Measurements from ENCODE around the gene ARHGEF6. TPM values are rescaled to one million over a fixed set of nuclear protein-coding genes. Genes with fewer than 3 reads are reported as not detected.

ARHGEF6 gene
- total RNA-seq, 3 donors from 2014 or later: 43.6 to 120 (median 55.8) TPM

DNA sequence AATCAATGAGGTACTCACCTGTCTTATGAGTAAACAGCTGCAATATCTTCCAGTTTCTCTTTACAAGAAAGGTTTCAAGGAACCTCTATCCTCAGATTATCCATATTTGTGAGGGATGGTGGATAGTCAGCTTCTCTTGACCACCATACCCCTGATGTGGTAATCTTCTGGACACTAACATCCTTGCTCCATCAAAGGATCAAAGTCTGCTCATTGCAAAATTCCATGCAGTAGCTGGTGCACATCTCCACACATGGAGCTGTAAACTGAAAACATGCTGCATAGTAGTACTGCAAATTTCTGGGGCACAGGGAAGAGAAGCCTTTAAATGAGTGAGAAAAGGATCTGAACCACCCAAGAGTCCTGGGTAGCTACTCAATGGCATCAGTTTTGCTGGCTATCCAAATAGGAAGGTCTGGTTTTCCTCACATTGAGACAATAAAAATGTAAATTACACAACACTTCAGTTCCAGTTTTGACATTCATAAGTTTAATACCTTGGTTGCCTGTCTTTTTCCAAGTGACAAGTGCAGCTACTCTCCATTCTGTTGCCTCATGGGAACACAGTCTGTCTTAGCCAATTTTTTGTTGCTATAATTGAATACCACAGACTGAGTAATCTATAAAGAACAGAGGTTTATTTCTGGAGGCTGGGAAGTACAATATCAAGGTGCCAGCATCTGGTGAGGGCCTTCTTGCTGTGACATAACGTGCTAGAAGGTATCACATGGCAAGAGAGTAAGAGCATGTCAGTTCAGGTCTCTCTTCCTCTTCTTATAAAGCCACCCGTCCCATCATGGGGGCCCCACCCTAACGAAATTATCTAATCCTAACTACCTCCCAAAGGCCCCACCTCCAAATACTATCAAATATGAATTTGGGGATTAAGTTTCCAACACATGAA, 34.4 kb upstream of the ARHGEF6 start:
- DNase-seq (ENCODE audit: low spot score in 2 of 2): no peak
- Histone ChIP-seq H3K27me3 (no peaks in the 10 kb centered on the region), H3K4me1 (no peaks in the 10 kb centered on the region), H3K36me3 (no peaks in the 10 kb centered on the region), H3K27ac (no peak overlapping the region), H3K4me3 (no peak overlapping the region), H3K9me3 (no peaks in the 10 kb centered on the region)
- no peak for TF ChIP-seq POLR2A (IDR thresholded peaks at IDR 0.05)
- no peak for TF ChIP-seq CTCF (IDR thresholded peaks at IDR 0.05)
- no peak for TF ChIP-seq POLR2AphosphoS5 (IDR thresholded peaks at IDR 0.05)
- intact Hi-C loops (cut with DNase I; ENCODE audit: low total_unique reads): no loop called here

DNA sequence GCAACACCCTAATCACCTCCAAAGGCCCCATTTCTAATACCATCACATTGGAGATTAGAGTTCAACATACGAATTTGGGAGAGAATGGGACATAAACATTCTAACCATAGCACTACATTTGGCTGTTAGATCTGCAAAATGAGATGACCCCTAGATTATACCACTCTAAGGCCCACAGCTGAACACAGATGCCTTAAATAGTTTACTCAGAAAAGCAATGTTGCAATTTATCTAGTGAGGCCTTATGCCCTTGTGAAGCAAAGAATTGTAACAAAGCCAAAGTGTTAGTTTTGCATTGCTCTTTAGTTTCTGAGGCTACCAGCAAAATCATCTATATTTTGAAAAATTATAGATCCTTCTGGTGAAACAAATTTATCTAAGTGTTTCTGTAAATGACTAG, 31.6 kb upstream of the ARHGEF6 start:
- no peak overlapping the region for H3K4me3 ChIP-seq
- no peaks in the 10 kb centered on the region for H3K9me3 ChIP-seq
- no peaks in the 10 kb centered on the region for H3K36me3 ChIP-seq
- H3K27me3 ChIP-seq: no peaks in the 10 kb centered on the region
- H3K4me1 ChIP-seq: no peaks in the 10 kb centered on the region
- intact Hi-C loops (cut with DNase I; ENCODE audit: low total_unique reads): no loop called here
- DNase-seq (ENCODE audit: low spot score in 2 of 2): no peak
- TF ChIP-seq POLR2A (IDR thresholded peaks at IDR 0.05): no peak
- TF ChIP-seq CTCF (IDR thresholded peaks at IDR 0.05): no peak
- TF ChIP-seq POLR2AphosphoS5 (IDR thresholded peaks at IDR 0.05): no peak
- H3K27ac ChIP-seq: no peak overlapping the region

DNA sequence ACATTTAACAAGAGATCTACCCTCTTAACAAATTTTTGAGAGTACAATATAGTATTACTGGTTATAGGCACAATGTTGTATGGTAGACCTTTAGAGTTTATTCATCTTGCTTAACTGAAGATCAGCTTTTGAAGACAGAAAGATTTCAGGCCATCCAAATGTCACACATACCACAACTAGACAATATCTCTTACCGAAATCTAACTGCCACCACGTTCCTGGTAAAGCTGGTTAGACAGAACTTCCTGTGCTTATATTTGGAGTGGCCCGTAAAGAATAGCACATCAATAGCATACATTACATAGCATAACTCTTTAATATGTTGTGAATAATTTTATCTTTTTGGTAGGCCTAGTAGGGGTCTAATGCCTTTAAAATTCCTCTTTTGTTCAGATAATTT, 29.8 kb upstream of the ARHGEF6 start:
- Histone ChIP-seq H3K9me3 (no peaks in the 10 kb centered on the region), H3K27ac (no peak overlapping the region), H3K4me1 (no peaks in the 10 kb centered on the region), H3K36me3 (no peaks in the 10 kb centered on the region), H3K27me3 (no peaks in the 10 kb centered on the region), H3K4me3 (no peak overlapping the region)
- DNase-seq (ENCODE audit: low spot score in 2 of 2): no peak
- TF ChIP-seq POLR2AphosphoS5 (IDR thresholded peaks at IDR 0.05): no peak
- TF ChIP-seq CTCF (IDR thresholded peaks at IDR 0.05): no peak
- TF ChIP-seq POLR2A (IDR thresholded peaks at IDR 0.05): no peak
- intact Hi-C loops (cut with DNase I; ENCODE audit: low total_unique reads): no loop called here

GRCh38 chrX:136806891-136807410, 26.2 kb upstream of the ARHGEF6 start:
- no peak for DNase-seq (ENCODE audit: low spot score in 2 of 2)
- no peaks in the 10 kb centered on the region for H3K36me3 ChIP-seq
- no peak for TF ChIP-seq CTCF (IDR thresholded peaks at IDR 0.05)
- no peak for TF ChIP-seq POLR2AphosphoS5 (IDR thresholded peaks at IDR 0.05)
- TF ChIP-seq POLR2A (IDR thresholded peaks at IDR 0.05): no peak
- no peaks in the 10 kb centered on the region for H3K9me3 ChIP-seq
- H3K27ac ChIP-seq: no peak overlapping the region
- H3K4me3 ChIP-seq: no peak overlapping the region
- H3K27me3 ChIP-seq: peaks cover 0 to 7% of the 10 kb centered on the region in 2 donors
- intact Hi-C loops (cut with DNase I; ENCODE audit: low total_unique reads): loop anchor here (5.0 kb wide), 1 partner anchor 245 kb away; no protein-coding TSS in a partner anchor
- H3K4me1 ChIP-seq: no peaks in the 10 kb centered on the region

DNA sequence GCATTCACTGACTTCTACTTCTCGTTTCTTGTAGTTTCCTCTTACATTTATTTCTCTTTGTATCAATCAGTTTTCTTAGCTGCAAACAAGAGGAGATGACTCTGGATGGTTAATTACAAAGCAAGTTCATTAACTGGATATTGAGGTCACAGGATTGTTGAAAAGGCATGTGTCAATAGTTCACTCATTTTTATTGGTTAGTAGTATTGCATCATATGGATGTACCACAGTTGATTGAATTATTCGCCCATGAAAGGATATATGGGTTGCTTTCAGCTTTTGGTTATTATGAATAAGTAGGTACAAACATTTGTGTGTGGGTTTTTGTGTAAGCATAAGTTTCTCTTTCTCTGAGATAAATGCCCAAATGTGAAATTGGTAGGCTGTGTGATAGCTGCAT, 21.8 kb upstream of the ARHGEF6 start:
- H3K9me3 ChIP-seq: no peaks in the 10 kb centered on the region
- H3K36me3 ChIP-seq: no peaks in the 10 kb centered on the region
- DNase-seq (ENCODE audit: low spot score in 2 of 2): no peak
- intact Hi-C loops (cut with DNase I; ENCODE audit: low total_unique reads): no loop called here
- TF ChIP-seq CTCF (IDR thresholded peaks at IDR 0.05) (no peak), POLR2AphosphoS5 (IDR thresholded peaks at IDR 0.05) (no peak), POLR2A (IDR thresholded peaks at IDR 0.05) (no peak)
- H3K27me3 ChIP-seq: peaks cover 0 to 7% of the 10 kb centered on the region in 2 donors
- no peak overlapping the region for H3K27ac ChIP-seq
- no peak overlapping the region for H3K4me3 ChIP-seq
- no peaks in the 10 kb centered on the region for H3K4me1 ChIP-seq

All from breast epithelium (tissue), 4 donors.